ENCODE data around the gene LHFPL2.

The LHFPL2 gene

DNA sequence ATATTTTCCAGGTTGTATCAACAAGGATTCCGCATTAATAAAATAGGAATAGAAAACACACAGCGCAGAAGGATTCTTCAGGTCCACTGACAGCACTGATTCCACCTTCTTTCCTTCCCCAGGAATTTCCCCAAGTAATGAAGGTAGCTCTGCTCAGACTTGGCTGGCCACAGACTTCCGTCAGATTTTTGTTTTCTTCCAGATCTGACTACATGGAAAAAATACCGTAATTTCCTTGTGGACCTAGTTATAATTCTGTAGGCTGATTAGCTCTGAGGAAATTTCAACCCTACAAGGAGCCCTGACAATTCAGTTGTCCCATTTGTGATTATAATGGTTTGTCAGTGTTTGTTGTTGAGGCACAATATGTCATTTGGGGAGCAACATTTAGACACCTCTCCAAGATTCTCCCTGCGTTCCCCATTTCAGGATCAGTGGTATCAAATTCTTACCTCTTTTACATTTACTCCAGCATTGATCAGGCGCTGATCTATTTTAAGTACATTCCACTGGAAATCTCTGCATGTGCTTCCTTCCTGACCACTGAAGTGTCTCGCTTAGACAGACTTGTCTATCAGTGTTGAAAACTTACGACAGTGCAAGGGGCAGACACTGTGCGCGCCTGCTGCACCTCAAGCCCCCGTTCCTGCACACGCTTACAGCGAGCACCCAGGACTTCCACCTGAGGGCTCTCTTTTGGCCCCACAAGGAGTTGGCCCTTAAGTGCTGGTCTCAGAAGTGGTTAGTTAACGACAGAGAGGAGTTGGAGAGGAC is 94.8 kb downstream of the LHFPL2 start:
- ChIA-PET CTCF (interaction anchor here (1.0 to 1.3 kb wide), 3 partner anchors 15 to 88 kb away, joined by 3 to 4 read pairs (median 3); no protein-coding TSS in a partner anchor), POLR2A (no interaction called here)
- no peak for DNase-seq (ENCODE audit: extremely low spot score)
- TF ChIP-seq, protein P1, sequence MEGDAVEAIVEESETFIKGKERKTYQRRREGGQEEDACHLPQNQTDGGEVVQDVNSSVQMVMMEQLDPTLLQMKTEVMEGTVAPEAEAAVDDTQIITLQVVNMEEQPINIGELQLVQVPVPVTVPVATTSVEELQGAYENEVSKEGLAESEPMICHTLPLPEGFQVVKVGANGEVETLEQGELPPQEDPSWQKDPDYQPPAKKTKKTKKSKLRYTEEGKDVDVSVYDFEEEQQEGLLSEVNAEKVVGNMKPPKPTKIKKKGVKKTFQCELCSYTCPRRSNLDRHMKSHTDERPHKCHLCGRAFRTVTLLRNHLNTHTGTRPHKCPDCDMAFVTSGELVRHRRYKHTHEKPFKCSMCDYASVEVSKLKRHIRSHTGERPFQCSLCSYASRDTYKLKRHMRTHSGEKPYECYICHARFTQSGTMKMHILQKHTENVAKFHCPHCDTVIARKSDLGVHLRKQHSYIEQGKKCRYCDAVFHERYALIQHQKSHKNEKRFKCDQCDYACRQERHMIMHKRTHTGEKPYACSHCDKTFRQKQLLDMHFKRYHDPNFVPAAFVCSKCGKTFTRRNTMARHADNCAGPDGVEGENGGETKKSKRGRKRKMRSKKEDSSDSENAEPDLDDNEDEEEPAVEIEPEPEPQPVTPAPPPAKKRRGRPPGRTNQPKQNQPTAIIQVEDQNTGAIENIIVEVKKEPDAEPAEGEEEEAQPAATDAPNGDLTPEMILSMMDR (IDR thresholded peaks at IDR 0.05; ENCODE audit: control extremely low read depth, extremely low read depth, low read depth, missing control alignments) = no peak

DNA sequence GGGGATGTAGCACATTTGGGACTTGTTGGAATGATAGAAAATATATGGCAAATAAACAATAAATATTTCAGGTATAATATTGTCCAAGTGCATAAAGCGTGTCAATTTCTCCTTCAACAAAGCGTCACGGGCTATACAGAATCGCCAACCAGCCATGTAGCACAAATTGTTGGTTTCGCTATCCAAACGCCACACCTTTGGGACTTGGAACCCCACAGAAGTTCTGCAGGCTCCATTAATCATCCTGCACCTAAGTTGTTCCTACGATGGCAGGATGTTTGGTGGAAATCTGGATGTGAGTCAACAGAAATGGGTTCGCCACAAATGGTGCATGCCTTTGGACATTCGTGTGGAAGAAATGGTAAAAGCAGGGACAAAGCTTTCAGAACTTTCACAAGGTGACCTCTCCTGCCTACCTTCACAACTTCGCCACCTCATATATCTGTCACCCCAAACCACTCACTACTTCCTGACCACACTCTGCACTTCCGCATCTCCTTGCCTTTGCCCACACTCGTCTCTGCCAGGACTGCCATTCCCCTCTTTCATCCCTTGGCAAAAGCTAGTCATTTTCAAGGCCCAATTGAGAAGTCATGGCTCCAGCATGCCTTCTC is 95.7 kb downstream of the LHFPL2 start:
- ChIA-PET POLR2A (no interaction called here), CTCF (interaction anchor here (1.0 to 1.7 kb wide), 6 partner anchors 7 to 89 kb away, joined by 3 to 4 read pairs (median 3); no protein-coding TSS in a partner anchor)
- DNase-seq (ENCODE audit: extremely low spot score) = no peak

DNA sequence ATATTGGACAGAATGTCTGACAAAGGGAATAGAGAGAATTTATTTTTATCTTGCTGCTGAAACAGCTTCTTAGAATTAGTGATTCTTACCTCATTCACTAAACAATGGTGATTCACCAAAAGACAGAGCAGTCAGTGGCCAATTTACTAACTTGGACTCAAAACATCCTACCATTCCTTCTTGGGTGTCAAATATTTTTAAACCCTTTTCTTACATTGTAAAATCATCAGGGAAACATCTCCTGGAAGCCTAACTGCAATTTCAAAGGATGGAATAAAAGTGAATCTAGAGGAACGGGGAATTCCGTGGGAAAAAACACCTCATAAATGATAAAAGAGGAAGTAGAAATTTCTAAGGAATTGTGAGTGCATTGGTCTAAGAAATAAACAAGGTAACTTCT is 97.7 kb downstream of the LHFPL2 start:
- no peak for DNase-seq (ENCODE audit: extremely low spot score)
- TF ChIP-seq, protein P1 (IDR thresholded peaks at IDR 0.05; ENCODE audit: control extremely low read depth, extremely low read depth, low read depth, missing control alignments) = no peak
- ChIA-PET POLR2A (no interaction called here), CTCF (interaction anchor here (1.2 kb wide), 2 partner anchors 9 to 14 kb away, joined by 4 to 5 read pairs; no protein-coding TSS in a partner anchor)

More for the DNA sequence above, 95.7 kb downstream of the LHFPL2 start:
- TF ChIP-seq, protein P1 (IDR thresholded peaks at IDR 0.05; ENCODE audit: control extremely low read depth, extremely low read depth, low read depth, missing control alignments) = no peak

DNA sequence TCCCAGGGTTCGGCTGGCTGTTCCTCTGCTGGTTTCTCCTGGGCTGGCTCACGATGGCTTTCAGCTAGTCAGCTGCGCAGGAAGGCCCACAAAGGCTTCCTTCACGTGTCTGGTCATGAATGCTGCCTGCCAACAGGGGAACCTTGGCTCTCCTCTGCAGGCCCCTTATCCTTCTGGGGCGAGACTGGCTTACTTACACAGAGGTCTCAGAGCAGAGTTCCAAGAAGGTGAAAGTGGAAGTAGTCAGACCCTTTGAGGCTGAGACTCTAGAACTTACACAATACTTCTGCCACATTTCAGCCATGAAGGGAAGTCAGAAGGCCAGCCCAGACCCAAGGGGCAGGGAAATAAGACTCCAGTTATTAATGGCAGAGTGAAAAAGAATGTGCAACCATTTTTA is 99.5 kb downstream of the LHFPL2 start:
- TF ChIP-seq, protein P1 (IDR thresholded peaks at IDR 0.05; ENCODE audit: control extremely low read depth, extremely low read depth, low read depth, missing control alignments) = no peak
- CTCF ChIA-PET = interaction anchor here (1.0 to 2.4 kb wide), 3 partner anchors 12 to 23 kb away, joined by 3 to 9 read pairs (median 3); no protein-coding TSS in a partner anchor
- POLR2A ChIA-PET = no interaction called here
- no peak for DNase-seq (ENCODE audit: extremely low spot score)

DNA sequence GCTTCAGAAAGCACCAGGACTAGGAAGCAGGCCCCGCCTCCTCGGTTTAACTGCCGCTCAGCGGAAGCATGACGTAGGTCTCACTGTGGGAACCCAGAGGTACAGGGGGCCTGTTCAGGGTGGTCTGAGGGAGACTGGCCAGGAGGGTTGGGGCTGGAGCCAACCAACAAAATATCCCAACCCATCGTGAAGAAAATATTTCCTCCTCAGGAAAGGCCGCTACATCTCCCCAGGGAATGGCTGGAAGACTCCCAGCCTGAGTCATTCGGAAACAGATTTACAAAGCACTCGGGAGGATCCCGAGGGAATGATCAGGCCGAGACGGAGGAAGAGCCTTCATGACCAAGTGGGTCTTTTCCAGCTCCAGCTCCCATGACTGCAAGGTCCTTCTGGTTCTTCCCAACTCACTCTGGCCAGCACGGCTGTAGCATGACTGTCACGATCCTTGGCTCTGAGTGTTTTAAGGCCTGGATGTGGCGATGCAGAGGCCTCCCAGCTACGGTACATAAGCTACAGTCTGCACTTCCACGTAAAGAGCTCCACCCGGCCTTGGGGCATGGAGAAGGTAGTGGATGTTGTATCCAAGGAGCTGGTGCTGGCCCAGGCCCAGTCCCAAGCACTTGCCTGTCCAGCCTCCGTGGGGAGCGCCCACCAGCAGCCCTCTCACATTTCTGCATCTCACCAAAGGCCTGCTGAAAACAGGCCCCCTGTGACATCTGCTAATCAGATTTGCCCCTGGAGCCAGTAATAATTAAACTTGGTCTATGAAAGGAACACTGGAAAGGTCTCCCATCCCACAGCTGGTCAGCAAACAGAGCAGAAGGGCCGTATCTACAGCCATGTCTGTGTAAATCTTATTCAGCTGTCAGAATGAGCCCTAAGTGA is 100.6 kb downstream of the LHFPL2 start:
- CTCF ChIA-PET = interaction anchor here (1.0 to 2.4 kb wide), 4 partner anchors 11 to 24 kb away, joined by 3 to 9 read pairs (median 3); no protein-coding TSS in a partner anchor
- no peak for DNase-seq (ENCODE audit: extremely low spot score)
- POLR2A ChIA-PET = no interaction called here
- TF ChIP-seq, protein P1 (IDR thresholded peaks at IDR 0.05; ENCODE audit: control extremely low read depth, extremely low read depth, low read depth, missing control alignments) = no peak

DNA sequence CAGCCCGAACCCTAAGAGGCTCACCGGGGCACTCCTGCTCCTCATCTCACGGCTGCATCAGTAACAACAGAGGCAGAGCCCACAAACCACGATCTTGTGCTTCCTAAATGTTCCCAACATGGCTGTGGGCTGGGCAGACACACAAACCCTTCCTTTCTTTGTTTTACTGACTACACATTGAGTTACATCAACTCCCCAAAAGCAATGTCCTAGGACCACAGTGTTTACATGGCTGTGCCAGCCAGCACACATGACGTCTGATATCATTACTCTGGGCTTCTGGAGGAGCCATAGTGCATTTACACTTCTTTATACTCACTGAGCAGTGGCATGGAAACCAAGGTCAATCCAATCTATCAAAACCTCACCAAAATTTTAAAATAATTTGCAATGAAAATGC is 101.4 kb downstream of the LHFPL2 start:
- ChIA-PET POLR2A (no interaction called here), CTCF (interaction anchor here (1.2 kb wide), 1 partner anchor 25 kb away, joined by 3 read pairs; no protein-coding TSS in a partner anchor)
- TF ChIP-seq, protein P1 (IDR thresholded peaks at IDR 0.05; ENCODE audit: control extremely low read depth, extremely low read depth, low read depth, missing control alignments) = no peak
- no peak for DNase-seq (ENCODE audit: extremely low spot score)
